Measurements from ENCODE around the gene TPK1. TPM values are rescaled to one million over a fixed set of nuclear protein-coding genes. Genes with fewer than 3 reads are reported as not detected.

Gene TPK1
- total RNA-seq, 1 donor from 2014 or later, result 3.5 TPM

GRCh38 chr7:144407266-144407931 is 428.5 kb downstream of the TPK1 start:
- H3K4me3 Mint-ChIP-seq (ENCODE audit: unreplicated experiment), result no peak overlapping the region
- no peaks in the 10 kb centered on the region for H3K4me1 Mint-ChIP-seq (ENCODE audit: low read depth)
- H3K36me3 Mint-ChIP-seq (ENCODE audit: low read depth), result no peaks in the 10 kb centered on the region
- no peak for TF ChIP-seq CTCF (IDR thresholded peaks at IDR 0.05)
- no peaks in the 10 kb centered on the region for H3K9me3 Mint-ChIP-seq (ENCODE audit: low read depth)
- H3K27ac Mint-ChIP-seq (ENCODE audit: unreplicated experiment), result no peak overlapping the region
- DNase-seq (ENCODE audit: low spot score), result no peak
- peaks cover 22% of the 10 kb centered on the region for H3K27me3 Mint-ChIP-seq (ENCODE audit: low read depth)

GRCh38 chr7:144404946-144405345 is 430.9 kb downstream of the TPK1 start:
- H3K36me3 Mint-ChIP-seq (ENCODE audit: low read depth), result no peaks in the 10 kb centered on the region
- H3K9me3 Mint-ChIP-seq (ENCODE audit: low read depth), result no peaks in the 10 kb centered on the region
- H3K27me3 Mint-ChIP-seq (ENCODE audit: low read depth), result peaks cover 25% of the 10 kb centered on the region
- H3K4me3 Mint-ChIP-seq (ENCODE audit: unreplicated experiment), result no peak overlapping the region
- no peak for TF ChIP-seq CTCF (IDR thresholded peaks at IDR 0.05)
- no peaks in the 10 kb centered on the region for H3K4me1 Mint-ChIP-seq (ENCODE audit: low read depth)
- H3K27ac Mint-ChIP-seq (ENCODE audit: unreplicated experiment), result no peak overlapping the region
- DNase-seq (ENCODE audit: low spot score), result no peak

- DNase-seq (ENCODE audit: low spot score), result no peak
- no peaks in the 10 kb centered on the region for H3K9me3 Mint-ChIP-seq (ENCODE audit: low read depth)
- TF ChIP-seq CTCF (IDR thresholded peaks at IDR 0.05), result no peak
- H3K27me3 Mint-ChIP-seq (ENCODE audit: low read depth), result peaks cover 19% of the 10 kb centered on the region
- H3K27ac Mint-ChIP-seq (ENCODE audit: unreplicated experiment), result no peak within 1 kb of the TSS
- H3K4me1 Mint-ChIP-seq (ENCODE audit: low read depth), result no peaks in the 10 kb centered on the region
- no peak within 1 kb of the TSS for H3K4me3 Mint-ChIP-seq (ENCODE audit: unreplicated experiment)
- H3K36me3 Mint-ChIP-seq (ENCODE audit: low read depth), result no peaks in the 10 kb centered on the region
Measured at GRCh38 chr7:144403649-144404061, 432.2 kb downstream of the TPK1 start, which contains the start of gene NOBOX. TSS of gene NOBOX (minus strand) at chr7:144403693.

- Mint-ChIP-seq H3K4me1 (ENCODE audit: low read depth) (no peaks in the 10 kb centered on the region), H3K9me3 (ENCODE audit: low read depth) (no peaks in the 10 kb centered on the region), H3K27ac (ENCODE audit: unreplicated experiment) (no peak overlapping the region), H3K36me3 (ENCODE audit: low read depth) (no peaks in the 10 kb centered on the region), H3K27me3 (ENCODE audit: low read depth) (peaks cover 19% of the 10 kb centered on the region), H3K4me3 (ENCODE audit: unreplicated experiment) (no peak overlapping the region)
- DNase-seq (ENCODE audit: low spot score), result no peak
- no peak for TF ChIP-seq CTCF (IDR thresholded peaks at IDR 0.05)
Measured at GRCh38 chr7:144403102-144403501, 432.8 kb downstream of the TPK1 start.

All from chondrocyte (in vitro differentiated cells).